Activated naive CD8-positive, alpha-beta T cell treated with anti-CD3 and anti-CD28 coated beads, Interleukin-2, amount 50 U/mL, for 24 hours (primary cell): ENCODE data around the gene LRRC40.

Source experiments
- ATAC-seq: fragments of 150-1000 bp; cut with Tn5 transposase; one replicate; pipeline ENCODE4 v1.10.0; 2021
- DNase-seq: peaks from one replicate; pipeline ENCODE4 v3.0.0; 2021
- H3K27ac Mint-ChIP-seq: one replicate; pipeline ENCODE4 v1.8.0; 2021; ENCODE audit warnings: mild to moderate bottlenecking, mixed read lengths
- H3K27me3 Mint-ChIP-seq: one replicate; pipeline ENCODE4 v1.8.0; 2021; ENCODE audit warnings: mixed read lengths
- H3K36me3 Mint-ChIP-seq: one replicate; pipeline ENCODE4 v1.8.0; 2021; ENCODE audit warnings: low read depth, mixed read lengths
- H3K4me1 Mint-ChIP-seq: one replicate; pipeline ENCODE4 v1.8.0; 2021; ENCODE audit warnings: mixed read lengths
- H3K4me3 Mint-ChIP-seq: one replicate; pipeline ENCODE4 v1.8.0; 2021; ENCODE audit warnings: mild to moderate bottlenecking, moderate library complexity, mixed read lengths
- H3K9me3 Mint-ChIP-seq: one replicate; pipeline ENCODE4 v1.8.0; 2021; ENCODE audit warnings: mixed read lengths

Gene LRRC40

GRCh38 chr1:70115315-70115714, 90.1 kb downstream of the LRRC40 start:
- H3K4me3 Mint-ChIP-seq: no peak overlapping the region
- peaks cover 8% of the 10 kb centered on the region for H3K27me3 Mint-ChIP-seq
- no peaks in the 10 kb centered on the region for H3K36me3 Mint-ChIP-seq
- ATAC-seq (no peak), DNase-seq (no peak)
- H3K9me3 Mint-ChIP-seq: no peaks in the 10 kb centered on the region
- no peak overlapping the region for H3K27ac Mint-ChIP-seq
- no peaks in the 10 kb centered on the region for H3K4me1 Mint-ChIP-seq

GRCh38 chr1:70112838-70113237, 92.5 kb downstream of the LRRC40 start:
- DNase-seq: no peak
- H3K27me3 Mint-ChIP-seq: peaks cover 5% of the 10 kb centered on the region
- H3K27ac Mint-ChIP-seq: no peak overlapping the region
- H3K36me3 Mint-ChIP-seq: no peaks in the 10 kb centered on the region
- ATAC-seq: no peak
- no peaks in the 10 kb centered on the region for H3K9me3 Mint-ChIP-seq
- H3K4me3 Mint-ChIP-seq: no peak overlapping the region
- H3K4me1 Mint-ChIP-seq: no peaks in the 10 kb centered on the region

- H3K9me3 Mint-ChIP-seq: no peaks in the 10 kb centered on the region
- H3K4me1 Mint-ChIP-seq: no peaks in the 10 kb centered on the region
- H3K4me3 Mint-ChIP-seq: no peak overlapping the region
- H3K27ac Mint-ChIP-seq: no peak overlapping the region
- peaks cover 3% of the 10 kb centered on the region for H3K27me3 Mint-ChIP-seq
- ATAC-seq: no peak
- DNase-seq: no peak
- H3K36me3 Mint-ChIP-seq: no peaks in the 10 kb centered on the region
These were observed 96.1 kb downstream of the LRRC40 start for GRCh38 chr1:70109241-70109640.

GRCh38 chr1:70103770-70104169, 101.6 kb downstream of the LRRC40 start:
- Mint-ChIP-seq H3K4me3 (no peak overlapping the region), H3K9me3 (no peaks in the 10 kb centered on the region), H3K36me3 (no peaks in the 10 kb centered on the region), H3K4me1 (no peaks in the 10 kb centered on the region), H3K27ac (no peak overlapping the region), H3K27me3 (peaks cover 1% of the 10 kb centered on the region)
- no peak for DNase-seq
- no peak for ATAC-seq

DNA sequence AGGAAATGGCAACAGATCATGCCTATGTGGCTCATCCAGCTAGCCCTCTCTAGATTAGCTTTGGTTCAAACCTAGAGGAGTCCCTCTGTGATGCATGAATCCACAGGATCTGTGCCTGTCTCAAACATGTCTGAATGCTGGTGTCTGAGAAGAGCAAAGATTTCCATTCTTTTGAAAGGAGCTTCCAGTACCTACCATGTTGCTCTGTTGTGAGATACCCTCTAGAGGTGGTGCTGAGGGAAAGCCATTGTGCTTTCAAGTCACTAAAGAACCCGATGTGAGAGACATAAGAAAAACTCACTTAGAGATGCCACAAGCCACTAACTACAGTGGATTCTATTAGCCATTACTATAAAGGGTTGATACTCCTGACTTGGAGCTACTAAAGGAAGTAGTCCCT, 103.6 kb downstream of the LRRC40 start:
- Mint-ChIP-seq H3K4me1 (no peaks in the 10 kb centered on the region), H3K27me3 (peaks cover 1% of the 10 kb centered on the region), H3K27ac (no peak overlapping the region), H3K9me3 (no peaks in the 10 kb centered on the region), H3K36me3 (no peaks in the 10 kb centered on the region), H3K4me3 (no peak overlapping the region)
- ATAC-seq: no peak
- DNase-seq: no peak

DNA sequence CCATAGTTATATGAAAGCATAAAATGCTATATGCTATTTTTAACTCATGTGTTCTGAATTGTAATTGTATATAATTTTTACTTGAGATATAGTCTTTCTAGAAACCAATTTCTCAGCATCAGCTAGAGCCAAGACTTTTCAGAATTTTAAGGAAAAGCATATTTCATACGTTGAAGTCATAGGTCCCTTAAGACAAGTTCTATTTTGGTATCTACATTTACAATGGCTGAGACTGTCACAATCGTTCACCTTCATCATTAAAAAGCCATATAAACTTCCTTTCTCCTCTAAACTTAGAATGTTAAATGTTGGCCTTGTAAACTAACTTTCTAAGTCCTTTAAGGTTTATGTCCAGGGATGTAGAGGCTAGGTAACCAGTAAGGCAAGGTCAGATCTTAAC, 104.1 kb downstream of the LRRC40 start:
- Mint-ChIP-seq H3K27me3 (peaks cover 1% of the 10 kb centered on the region), H3K4me3 (no peak overlapping the region), H3K9me3 (no peaks in the 10 kb centered on the region), H3K36me3 (no peaks in the 10 kb centered on the region), H3K4me1 (no peaks in the 10 kb centered on the region), H3K27ac (no peak overlapping the region)
- ATAC-seq: no peak
- DNase-seq: no peak
